Mesodermal cell (in vitro differentiated cells): Measurements from ENCODE around the gene DUS1L.
A peak's percentile ranks its signal among the peaks of the same experiment; 100 is the strongest.

Source experiments
- H3K27ac ChIP-seq: 2 replicates; pipeline ENCODE4 v1.7.0; 2013; ENCODE audit warnings: mild to moderate bottlenecking, low read depth, low read length, moderate library complexity; ENCODE audit not compliant: severe bottlenecking
- H3K36me3 ChIP-seq: 2 replicates; pipeline ENCODE4 v1.7.1; 2013; ENCODE audit warnings: mild to moderate bottlenecking, low read length, moderate library complexity; ENCODE audit not compliant: control insufficient read depth, insufficient read depth
- H3K4me1 ChIP-seq: one replicate; pipeline ENCODE4 v1.7.1; 2013; ENCODE audit warnings: mild to moderate bottlenecking, low read length; ENCODE audit not compliant: insufficient read depth, control insufficient read depth, poor library complexity, severe bottlenecking
- H3K4me3 ChIP-seq: 2 replicates; pipeline ENCODE4 v1.7.0; 2013; ENCODE audit warnings: low read length, control low read depth, mild to moderate bottlenecking; ENCODE audit not compliant: insufficient read depth, poor library complexity, severe bottlenecking; ENCODE audit errors: extremely low read depth
- H3K9me3 ChIP-seq: 2 replicates; pipeline ENCODE4 v1.7.1; 2013; ENCODE audit warnings: mild to moderate bottlenecking, low read length, moderate library complexity; ENCODE audit not compliant: control insufficient read depth
- WGBS, 2 experiments: methylation state at CpG; one replicate each; pipeline ENCODE4 v1.1.5; 2013; ENCODE audit warnings: missing lambda C conversion rate in 2 of 2; ENCODE audit not compliant: insufficient coverage in 2 of 2; 5-methylcytosine and 5-hydroxymethylcytosine counted together

Gene DUS1L

GRCh38 chr17:82035488-82035887 lies 30.1 kb downstream of the DUS1L start:
- no peaks in the 10 kb centered on the region for H3K9me3 ChIP-seq
- H3K4me1 ChIP-seq = peaks cover 16% of the 10 kb centered on the region
- WGBS, 2 experiments = 89 to 94% methylated on average over 5 of the region's 8 CpGs
- H3K27ac ChIP-seq = no peak overlapping the region
- H3K36me3 ChIP-seq = peaks cover 20% of the 10 kb centered on the region
- H3K4me3 ChIP-seq = no peak overlapping the region

- H3K27ac ChIP-seq = no peak overlapping the region
- peaks cover 16% of the 10 kb centered on the region for H3K4me1 ChIP-seq
- peaks cover 20% of the 10 kb centered on the region for H3K36me3 ChIP-seq
- no peaks in the 10 kb centered on the region for H3K9me3 ChIP-seq
- no peak overlapping the region for H3K4me3 ChIP-seq
- WGBS, 2 experiments = 84 to 85% methylated on average over 19 of the region's 23 CpGs
These were observed 31.1 kb downstream of the DUS1L start for GRCh38 chr17:82034371-82035011.

DNA sequence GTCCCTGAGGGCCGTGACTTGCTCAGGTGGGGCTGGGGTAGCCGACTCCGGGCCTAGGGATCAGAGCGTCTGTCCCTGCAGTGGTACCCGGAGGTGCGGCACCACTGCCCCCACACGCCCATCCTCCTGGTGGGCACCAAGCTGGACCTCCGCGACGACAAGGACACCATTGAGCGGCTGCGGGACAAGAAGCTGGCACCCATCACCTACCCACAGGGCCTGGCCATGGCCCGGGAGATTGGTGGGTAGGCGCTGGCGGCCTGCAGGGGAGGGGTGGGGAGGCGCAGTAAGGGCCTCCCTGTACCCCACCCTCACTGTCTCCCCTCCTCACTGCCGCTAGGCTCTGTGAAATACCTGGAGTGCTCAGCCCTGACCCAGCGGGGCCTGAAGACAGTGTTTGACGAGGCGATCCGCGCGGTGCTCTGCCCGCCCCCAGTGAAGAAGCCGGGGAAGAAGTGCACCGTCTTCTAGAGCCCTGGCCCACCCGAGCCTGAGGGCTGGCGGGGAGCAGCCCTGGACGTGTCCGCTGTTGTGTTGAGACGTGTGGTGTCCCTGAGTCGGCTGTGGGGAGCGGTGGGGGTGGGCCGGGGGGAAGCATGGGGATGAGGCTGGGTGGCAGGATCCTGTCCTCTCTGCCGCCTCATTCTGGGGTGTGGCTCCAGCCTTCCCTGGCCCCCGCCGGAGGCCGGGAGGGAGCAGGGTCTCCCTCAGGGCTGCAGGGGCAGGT lies 32.1 kb downstream of the DUS1L start:
- H3K4me1 ChIP-seq = peaks cover 16% of the 10 kb centered on the region
- H3K27ac ChIP-seq = no peak overlapping the region
- peaks cover 24% of the 10 kb centered on the region for H3K36me3 ChIP-seq
- 94 to 97% methylated on average over 20 to 29 of the region's 38 CpGs for WGBS, 2 experiments
- no peak overlapping the region for H3K4me3 ChIP-seq
- no peaks in the 10 kb centered on the region for H3K9me3 ChIP-seq

DNA sequence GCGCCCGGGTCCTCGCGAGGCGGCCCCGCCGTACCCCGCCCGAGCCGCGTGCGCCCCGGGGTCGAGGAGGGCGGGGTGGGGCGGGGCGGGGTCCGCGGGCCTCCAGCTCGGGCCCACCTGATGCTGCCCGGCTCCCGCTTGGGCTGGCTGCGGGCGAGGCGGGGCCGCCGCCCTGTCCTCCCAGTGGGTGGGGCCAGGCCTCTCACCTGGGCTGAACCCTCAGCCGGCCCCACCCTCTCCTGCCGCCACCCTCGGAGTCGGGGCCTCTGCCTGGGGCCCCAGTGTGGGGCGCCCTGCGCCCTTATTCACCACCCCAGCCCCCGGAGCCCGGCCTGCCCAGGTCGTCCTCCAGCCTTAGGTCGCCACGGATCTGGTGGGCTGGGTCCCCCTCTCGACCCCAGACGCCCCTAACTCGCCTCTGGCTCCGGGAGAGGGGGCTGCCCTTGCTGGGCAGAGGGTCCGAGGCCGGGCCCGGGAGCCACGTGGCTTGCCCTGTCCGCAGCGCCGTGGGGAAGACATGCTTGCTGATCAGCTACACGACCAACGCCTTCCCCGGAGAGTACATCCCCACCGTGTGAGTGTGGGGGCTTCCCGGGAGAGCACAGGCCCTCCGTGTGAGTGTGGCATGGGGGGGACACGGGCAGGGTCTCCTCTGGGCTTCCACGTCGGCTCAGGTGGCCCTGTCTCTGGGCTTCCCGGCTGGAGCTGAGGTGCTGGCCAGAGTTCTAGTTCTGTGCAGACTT lies 33.5 kb downstream of the DUS1L start:
- WGBS, 2 experiments = 10 to 11% methylated on average over 49 to 55 of the region's 59 CpGs
- Histone ChIP-seq H3K27ac (no peak overlapping the region), H3K36me3 (peaks cover 24% of the 10 kb centered on the region), H3K4me3 (peak overlapping the region; percentile 54), H3K9me3 (no peaks in the 10 kb centered on the region), H3K4me1 (peaks cover 14% of the 10 kb centered on the region)

GRCh38 chr17:82031303-82031884 lies 34.2 kb downstream of the DUS1L start, which contains the start of gene RAC3:
Gene RAC3 (plus strand): TSS chr17:82031678. CDS start chr17:82031762, 84 bp downstream.
- H3K4me1 ChIP-seq = peaks cover 8% of the 10 kb centered on the region
- H3K36me3 ChIP-seq = peaks cover 24% of the 10 kb centered on the region
- WGBS, 2 experiments = 0 to 2% methylated on average over 17 to 23 of the region's 96 CpGs
- H3K9me3 ChIP-seq = no peaks in the 10 kb centered on the region
- H3K27ac ChIP-seq = peak within 1 kb of the TSS; percentile 29
- H3K4me3 ChIP-seq = peak within 1 kb of the TSS; percentile 54

DNA sequence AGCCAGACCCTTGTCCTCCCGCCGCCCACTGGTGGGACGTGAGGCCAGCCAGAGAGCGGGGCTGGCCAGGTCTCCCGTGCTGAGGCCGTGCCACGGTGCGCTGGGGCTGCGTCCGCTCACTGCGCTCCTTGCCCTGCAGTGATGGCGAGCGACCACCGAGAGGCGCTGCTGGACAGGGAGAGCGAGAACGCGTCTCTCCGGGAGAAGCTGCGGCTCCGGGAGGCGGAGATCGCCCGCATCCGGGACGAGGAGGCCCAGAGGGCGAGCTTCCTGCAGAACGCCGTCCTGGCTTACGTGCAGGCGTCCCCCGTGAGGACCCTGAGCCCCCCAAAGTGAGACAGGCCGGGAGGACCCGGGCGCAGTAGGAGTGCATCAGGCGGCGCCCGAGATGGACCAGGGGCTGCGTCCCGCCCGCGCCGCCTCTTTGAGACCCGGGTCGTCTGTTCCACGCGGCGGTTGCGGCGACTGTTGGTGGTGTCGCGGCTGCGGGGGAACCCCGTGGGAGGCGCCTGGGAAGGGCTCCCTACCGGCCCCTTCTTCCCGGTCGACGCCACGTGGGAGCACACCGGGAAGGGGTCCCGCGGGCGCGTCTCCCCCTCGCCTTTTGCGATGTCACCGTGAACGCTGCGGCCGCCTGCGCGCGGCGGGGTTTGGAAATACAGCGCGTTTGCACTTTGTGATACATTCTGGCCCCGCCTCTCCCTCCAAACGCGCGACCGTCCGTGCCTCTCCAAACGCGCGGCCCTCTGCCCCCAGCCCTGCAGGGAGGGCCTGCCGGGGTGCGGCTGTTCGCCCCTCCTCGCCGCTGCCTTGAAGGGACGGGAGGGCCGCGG lies 34.9 kb downstream of the DUS1L start:
- H3K4me3 ChIP-seq = peak overlapping the region; percentile 50
- H3K9me3 ChIP-seq = no peaks in the 10 kb centered on the region
- peaks cover 8% of the 10 kb centered on the region for H3K4me1 ChIP-seq
- peaks cover 21% of the 10 kb centered on the region for H3K36me3 ChIP-seq
- WGBS, 2 experiments = 1 to 2% methylated on average over 86 to 90 of the region's 94 CpGs
- H3K27ac ChIP-seq = peak overlapping the region; percentile 29

DNA sequence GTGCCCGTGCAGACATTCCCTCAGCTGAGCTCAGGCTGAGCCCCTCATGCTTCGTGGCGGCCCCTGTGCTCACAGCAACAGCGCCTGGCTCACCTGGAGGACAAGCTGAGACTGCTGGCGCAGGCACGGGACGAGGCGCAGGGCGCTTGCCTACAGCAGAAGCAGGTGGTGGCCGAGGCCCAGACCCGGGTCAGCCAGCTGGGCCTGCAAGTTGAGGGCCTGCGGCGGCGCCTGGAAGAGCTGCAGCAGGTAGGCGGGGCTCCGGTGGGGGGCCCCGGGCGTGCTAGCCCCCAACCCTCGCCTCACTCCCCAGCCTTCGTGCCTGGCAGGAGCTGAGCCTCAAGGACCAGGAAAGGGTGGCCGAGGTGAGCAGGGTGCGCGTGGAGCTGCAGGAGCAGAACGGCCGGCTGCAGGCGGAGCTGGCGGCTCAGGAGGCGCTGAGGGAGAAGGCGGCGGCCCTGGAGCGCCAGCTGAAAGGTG lies 35.6 kb downstream of the DUS1L start:
- Histone ChIP-seq H3K4me3 (no peak overlapping the region), H3K4me1 (peaks cover 8% of the 10 kb centered on the region), H3K9me3 (no peaks in the 10 kb centered on the region), H3K27ac (no peak overlapping the region), H3K36me3 (peaks cover 19% of the 10 kb centered on the region)
- 70 to 72% methylated on average over 19 to 26 of the region's 31 CpGs for WGBS, 2 experiments

DNA sequence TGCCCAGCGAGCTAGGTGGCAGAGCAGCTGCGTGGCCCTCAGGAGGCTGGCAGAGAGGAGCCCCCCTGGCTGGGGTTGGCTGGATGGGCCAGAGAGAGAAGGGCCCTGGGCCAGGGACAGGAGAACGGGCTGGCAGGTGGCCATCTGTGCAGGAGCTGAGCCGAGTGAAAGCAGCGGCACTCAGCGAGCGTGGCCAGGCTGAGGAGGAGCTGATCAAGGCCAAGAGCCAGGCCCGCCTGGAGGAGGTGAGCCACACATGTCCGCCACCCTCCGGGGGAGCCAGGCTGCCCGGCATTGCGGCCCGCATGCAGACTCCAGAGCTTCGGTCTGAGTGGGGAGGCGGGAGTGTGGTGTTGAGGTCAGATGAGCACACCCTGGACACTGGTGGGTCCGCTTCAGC lies 36.2 kb downstream of the DUS1L start:
- Histone ChIP-seq H3K4me1 (peaks cover 8% of the 10 kb centered on the region), H3K4me3 (no peak overlapping the region), H3K36me3 (peaks cover 15% of the 10 kb centered on the region), H3K27ac (no peak overlapping the region), H3K9me3 (no peaks in the 10 kb centered on the region)
- 93 to 97% methylated on average over 15 to 16 of the region's 16 CpGs for WGBS, 2 experiments

- peaks cover 11% of the 10 kb centered on the region for H3K4me1 ChIP-seq
- WGBS, 2 experiments = 94 to 97% methylated on average over 7 to 9 of the region's 9 CpGs
- H3K4me3 ChIP-seq = no peak overlapping the region
- peaks cover 11% of the 10 kb centered on the region for H3K36me3 ChIP-seq
- no peaks in the 10 kb centered on the region for H3K9me3 ChIP-seq
- H3K27ac ChIP-seq = no peak overlapping the region
These were observed 36.6 kb downstream of the DUS1L start for GRCh38 chr17:82028966-82029365.

- 89 to 93% methylated on average over 12 to 13 of the region's 13 CpGs for WGBS, 2 experiments
- Histone ChIP-seq H3K4me3 (no peak overlapping the region), H3K36me3 (peaks cover 7% of the 10 kb centered on the region), H3K4me1 (peaks cover 14% of the 10 kb centered on the region), H3K9me3 (no peaks in the 10 kb centered on the region), H3K27ac (no peak overlapping the region)
These were observed 37.4 kb downstream of the DUS1L start for GRCh38 chr17:82028246-82028645.
